GM12801 (cell line): ENCODE data around the gene TCEA3.

Source experiments
- TF ChIP-seq, protein P1 (sequence below): IDR thresholded peaks from one replicate; pipeline ENCODE4 v1.5.1; 2011; ENCODE audit warnings: control low read depth; ENCODE audit not compliant: insufficient read length; ENCODE audit errors: extremely low read depth

Gene TCEA3

DNA sequence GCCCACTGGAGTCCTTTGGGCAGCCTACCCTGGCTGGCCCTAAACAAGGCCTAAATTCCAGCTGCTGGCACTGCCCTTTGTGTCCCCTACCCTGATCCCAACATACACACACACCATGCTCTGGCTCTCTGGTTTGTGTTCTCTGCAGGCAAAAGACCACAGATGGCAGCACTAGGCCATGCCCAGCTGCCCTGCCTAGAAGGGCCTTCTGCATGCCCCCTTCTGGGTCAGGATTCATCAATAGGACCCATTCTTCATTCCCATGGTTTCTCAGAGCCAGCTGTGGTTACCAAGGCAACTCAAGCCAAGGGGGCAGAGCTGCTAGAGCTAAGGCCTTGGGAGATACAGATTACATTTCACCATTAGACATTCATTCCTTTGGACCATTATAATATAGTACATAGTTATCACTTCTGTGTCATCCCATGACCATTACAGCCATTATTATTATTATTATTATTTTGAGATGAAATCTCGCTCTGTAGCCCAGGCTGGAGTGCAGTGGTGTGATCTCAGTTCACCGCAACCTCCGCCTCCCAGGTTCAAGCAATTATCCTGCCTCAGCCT lies 42.0 kb upstream of the TCEA3 start:
- TF ChIP-seq, protein P1, sequence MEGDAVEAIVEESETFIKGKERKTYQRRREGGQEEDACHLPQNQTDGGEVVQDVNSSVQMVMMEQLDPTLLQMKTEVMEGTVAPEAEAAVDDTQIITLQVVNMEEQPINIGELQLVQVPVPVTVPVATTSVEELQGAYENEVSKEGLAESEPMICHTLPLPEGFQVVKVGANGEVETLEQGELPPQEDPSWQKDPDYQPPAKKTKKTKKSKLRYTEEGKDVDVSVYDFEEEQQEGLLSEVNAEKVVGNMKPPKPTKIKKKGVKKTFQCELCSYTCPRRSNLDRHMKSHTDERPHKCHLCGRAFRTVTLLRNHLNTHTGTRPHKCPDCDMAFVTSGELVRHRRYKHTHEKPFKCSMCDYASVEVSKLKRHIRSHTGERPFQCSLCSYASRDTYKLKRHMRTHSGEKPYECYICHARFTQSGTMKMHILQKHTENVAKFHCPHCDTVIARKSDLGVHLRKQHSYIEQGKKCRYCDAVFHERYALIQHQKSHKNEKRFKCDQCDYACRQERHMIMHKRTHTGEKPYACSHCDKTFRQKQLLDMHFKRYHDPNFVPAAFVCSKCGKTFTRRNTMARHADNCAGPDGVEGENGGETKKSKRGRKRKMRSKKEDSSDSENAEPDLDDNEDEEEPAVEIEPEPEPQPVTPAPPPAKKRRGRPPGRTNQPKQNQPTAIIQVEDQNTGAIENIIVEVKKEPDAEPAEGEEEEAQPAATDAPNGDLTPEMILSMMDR: no peak

GRCh38 chr1:23463286-23463685 lies 38.7 kb upstream of the TCEA3 start:
- TF ChIP-seq, protein P1: no peak

- TF ChIP-seq, protein P1: no peak
Observed at GRCh38 chr1:23462766-23463165, 38.2 kb upstream of the TCEA3 start.

DNA sequence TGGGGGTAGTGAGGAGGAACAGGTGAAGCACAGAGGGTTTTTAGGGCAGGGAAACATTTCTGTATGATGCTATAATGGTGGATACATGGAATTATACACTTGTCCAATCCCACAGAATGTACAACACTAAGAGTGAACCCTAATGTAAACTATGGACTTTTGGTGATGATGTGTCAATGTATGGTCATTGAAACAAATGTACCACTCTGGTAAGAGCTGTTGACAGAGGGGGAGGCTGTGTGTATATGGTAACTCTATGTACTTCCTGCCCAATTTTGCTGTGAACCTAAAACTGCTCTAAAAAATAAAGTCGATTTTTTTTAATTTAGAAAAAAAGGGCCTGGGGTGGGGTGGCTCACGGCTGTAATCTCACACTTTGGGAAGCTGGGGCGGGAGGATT lies 36.5 kb upstream of the TCEA3 start:
- TF ChIP-seq, protein P1: no peak

- TF ChIP-seq, protein P1: no peak
Observed at GRCh38 chr1:23460519-23460918, 36.0 kb upstream of the TCEA3 start.

- TF ChIP-seq, protein P1: no peak
Observed at GRCh38 chr1:23459338-23459757, 34.8 kb upstream of the TCEA3 start.

DNA sequence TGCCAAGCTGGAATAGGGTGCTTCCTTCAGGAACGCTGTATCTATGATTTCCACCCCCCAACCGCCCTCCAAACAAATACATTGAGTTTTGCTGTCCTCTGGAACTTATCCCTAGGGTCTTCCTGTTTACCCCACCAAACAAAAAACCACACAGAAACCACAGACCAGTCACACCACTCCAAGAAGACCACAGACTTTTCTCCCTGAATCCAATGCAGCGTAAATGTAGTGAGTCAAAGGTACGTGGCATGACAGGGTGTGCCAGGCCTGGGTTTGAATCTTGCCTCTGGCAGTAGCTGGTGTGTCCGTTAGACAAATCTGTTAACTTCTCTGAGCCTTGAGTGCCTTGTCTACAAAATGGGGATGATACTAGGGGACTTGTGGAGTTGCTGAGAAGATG lies 31.7 kb upstream of the TCEA3 start:
- TF ChIP-seq, protein P1: no peak
